HG03139 (cell line): ENCODE measurements around the gene RGPD5.
"Not testable (repeated sequence)": the region's sequence is repeated elsewhere in the genome, so short reads cannot be mapped to it uniquely, and the experiment has no call there.

Source experiments
- ATAC-seq: cut with Tn5 transposase; IDR thresholded peaks from one replicate; pipeline ENCODE4 v1.9.1; 2021; ENCODE audit not compliant: unreplicated experiment

RGPD5 gene

GRCh38 chr2:109794074-109794737 lies at the start of gene RGPD5:
Gene RGPD5 (plus strand): TSS chr2:109794305. CDS start chr2:109794466, 161 bp downstream.
- ATAC-seq: peak; percentile 99

- ATAC-seq: not testable (repeated sequence)
These were observed 42.5 kb upstream of the RGPD5 start for GRCh38 chr2:109751572-109751971.

- ATAC-seq: not testable (repeated sequence)
These were observed 36.8 kb upstream of the RGPD5 start for GRCh38 chr2:109757163-109757824.

- not testable (repeated sequence) for ATAC-seq
These were observed 33.7 kb upstream of the RGPD5 start for GRCh38 chr2:109760265-109761042.

- ATAC-seq: not testable (repeated sequence)
These were observed 33.1 kb upstream of the RGPD5 start for GRCh38 chr2:109761043-109761454.

GRCh38 chr2:109761976-109762375 lies 32.1 kb upstream of the RGPD5 start:
- ATAC-seq: not testable (repeated sequence)

GRCh38 chr2:109766074-109766473 lies 28.0 kb upstream of the RGPD5 start:
- ATAC-seq: not testable (repeated sequence)

GRCh38 chr2:109766886-109767578 lies 27.1 kb upstream of the RGPD5 start:
- not testable (repeated sequence) for ATAC-seq

- ATAC-seq: not testable (repeated sequence)
These were observed 25.2 kb upstream of the RGPD5 start for GRCh38 chr2:109768934-109769333.

GRCh38 chr2:109779118-109779517 lies 15.0 kb upstream of the RGPD5 start:
- ATAC-seq: not testable (repeated sequence)

- ATAC-seq: not testable (repeated sequence)
These were observed 12.8 kb upstream of the RGPD5 start for GRCh38 chr2:109781147-109781816.

GRCh38 chr2:109782446-109782993 lies 11.6 kb upstream of the RGPD5 start:
- ATAC-seq: not testable (repeated sequence)

GRCh38 chr2:109791530-109792279 lies 2.4 kb upstream of the RGPD5 start:
- not testable (repeated sequence) for ATAC-seq

- peak; percentile 55 for ATAC-seq
These were observed 1.4 kb upstream of the RGPD5 start for GRCh38 chr2:109792659-109793058.

- ATAC-seq: peak; percentile 79
These were observed 77.1 kb downstream of the RGPD5 start for GRCh38 chr2:109871129-109871751.

GRCh38 chr2:109876625-109877024 lies 82.5 kb downstream of the RGPD5 start:
- not testable (repeated sequence) for ATAC-seq

GRCh38 chr2:109882112-109882511 lies 88.0 kb downstream of the RGPD5 start:
- not testable (repeated sequence) for ATAC-seq

- not testable (repeated sequence) for ATAC-seq
These were observed 94.3 kb downstream of the RGPD5 start for GRCh38 chr2:109888414-109888813.

- ATAC-seq: not testable (repeated sequence)
These were observed 95.8 kb downstream of the RGPD5 start for GRCh38 chr2:109889909-109890308.
